ENCODE measurements around the gene CCDC150. TPM values are rescaled to one million over a fixed set of nuclear protein-coding genes. Genes with fewer than 3 reads are reported as not detected.

CCDC150 gene
- total RNA-seq, 2 experiments from 2014 or later = 10.4 to 13.8 TPM

- no peak overlapping the region for H3K27ac Mint-ChIP-seq
- DNase-seq = no peak
- ChIA-PET CTCF (interaction anchor here (3.0 kb wide), 1 partner anchor 8 kb away, joined by 19 read pairs; no protein-coding TSS in a partner anchor), POLR2A (no interaction called here)
- no peaks in the 10 kb centered on the region for H3K4me1 Mint-ChIP-seq (ENCODE audit: low read depth)
- H3K9me3 Mint-ChIP-seq = peaks cover 10% of the 10 kb centered on the region
- no peak for TF ChIP-seq CTCF (IDR thresholded peaks at IDR 0.05)
- no peak overlapping the region for H3K4me3 Mint-ChIP-seq
- H3K27me3 Mint-ChIP-seq = no peaks in the 10 kb centered on the region
- peaks cover 11% of the 10 kb centered on the region for H3K36me3 Mint-ChIP-seq (ENCODE audit: low read depth)
- intact Hi-C loops (cut with micrococcal nuclease) = no loop called here
- ATAC-seq = no peak
These were observed 103.2 kb downstream of the CCDC150 start for GRCh38 chr2:196742685-196743084.

DNA sequence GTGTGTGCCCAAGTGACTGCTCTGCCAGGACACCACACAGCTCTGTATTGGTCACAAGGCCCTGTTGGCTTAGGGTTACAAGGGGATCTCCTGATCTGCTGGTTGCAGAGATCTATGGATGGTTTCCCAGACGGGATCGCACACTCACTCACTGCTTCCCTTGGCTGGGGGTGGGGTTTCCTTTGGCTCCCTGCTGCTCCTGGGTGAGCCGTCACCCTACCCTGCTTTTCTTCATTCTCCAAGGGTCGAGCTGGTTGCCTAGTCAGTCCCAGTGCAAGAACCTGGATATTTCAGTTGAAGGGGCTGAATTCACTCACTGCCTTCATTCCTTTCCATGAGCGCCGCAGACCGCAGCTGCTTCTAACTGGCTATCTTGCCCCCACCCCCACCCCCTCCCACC, 103.7 kb downstream of the CCDC150 start:
- intact Hi-C loops (cut with micrococcal nuclease) = no loop called here
- Mint-ChIP-seq H3K27me3 (no peaks in the 10 kb centered on the region), H3K4me1 (ENCODE audit: low read depth) (no peaks in the 10 kb centered on the region), H3K9me3 (peaks cover 10% of the 10 kb centered on the region), H3K4me3 (no peak overlapping the region), H3K36me3 (ENCODE audit: low read depth) (peaks cover 7% of the 10 kb centered on the region), H3K27ac (no peak overlapping the region)
- ChIA-PET POLR2A (no interaction called here), CTCF (interaction anchor here (3.0 kb wide), 1 partner anchor 8 kb away, joined by 19 read pairs; no protein-coding TSS in a partner anchor)
- no peak for TF ChIP-seq CTCF (IDR thresholded peaks at IDR 0.05)
- no peak for DNase-seq
- ATAC-seq = no peak

DNA sequence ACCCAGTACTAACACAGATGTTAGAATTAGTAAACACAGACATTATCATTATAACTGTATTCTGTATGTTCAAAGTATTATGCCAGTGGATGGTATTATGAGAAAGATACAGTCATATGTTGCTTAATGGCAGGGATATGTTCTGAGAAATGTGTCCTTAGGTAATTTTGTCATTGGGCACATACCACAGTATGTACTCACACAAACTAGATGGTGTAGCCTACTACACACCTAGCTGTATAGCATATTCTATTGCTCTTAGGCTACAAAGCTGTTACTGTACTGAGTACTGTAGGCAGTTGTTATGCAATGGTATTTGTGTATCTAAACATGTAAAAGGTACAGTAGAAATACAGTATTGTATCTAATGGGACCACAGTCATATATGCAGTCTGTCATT, 106.2 kb downstream of the CCDC150 start:
- intact Hi-C loops (cut with micrococcal nuclease) = no loop called here
- H3K27me3 Mint-ChIP-seq = no peaks in the 10 kb centered on the region
- TF ChIP-seq CTCF (IDR thresholded peaks at IDR 0.05) = no peak
- no peak overlapping the region for H3K4me3 Mint-ChIP-seq
- POLR2A ChIA-PET = no interaction called here
- H3K27ac Mint-ChIP-seq = no peak overlapping the region
- H3K9me3 Mint-ChIP-seq = no peaks in the 10 kb centered on the region
- ATAC-seq (no peak), DNase-seq (no peak)
- no peaks in the 10 kb centered on the region for H3K4me1 Mint-ChIP-seq (ENCODE audit: low read depth)
- CTCF ChIA-PET = no interaction called here
- H3K36me3 Mint-ChIP-seq (ENCODE audit: low read depth) = peaks cover 3% of the 10 kb centered on the region

DNA sequence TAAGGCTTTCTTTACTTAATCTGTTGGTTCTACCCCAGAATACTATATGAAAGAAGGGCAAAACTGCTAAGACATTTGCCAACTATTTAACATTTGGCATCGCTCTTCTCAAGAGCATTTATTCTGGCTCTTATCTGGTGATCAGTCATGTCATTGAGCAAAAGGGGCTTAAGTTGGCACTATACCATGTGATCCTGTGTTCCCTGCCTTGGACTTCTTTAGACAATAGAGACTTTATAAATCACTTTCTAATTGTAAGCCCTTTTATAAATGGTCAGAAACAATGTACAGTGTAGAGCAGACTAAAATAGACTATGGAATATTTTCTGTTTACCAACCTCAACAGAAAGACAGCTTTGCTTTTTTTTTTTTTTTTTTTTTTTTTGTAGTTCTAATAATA, 107.9 kb downstream of the CCDC150 start:
- Mint-ChIP-seq H3K27ac (no peak overlapping the region), H3K4me3 (no peak overlapping the region), H3K36me3 (ENCODE audit: low read depth) (no peaks in the 10 kb centered on the region), H3K27me3 (no peaks in the 10 kb centered on the region), H3K4me1 (ENCODE audit: low read depth) (no peaks in the 10 kb centered on the region), H3K9me3 (no peaks in the 10 kb centered on the region)
- intact Hi-C loops (cut with micrococcal nuclease) = no loop called here
- CTCF ChIA-PET = no interaction called here
- ATAC-seq (no peak), DNase-seq (no peak)
- no peak for TF ChIP-seq CTCF (IDR thresholded peaks at IDR 0.05)
- POLR2A ChIA-PET = no interaction called here

GRCh38 chr2:196748123-196748522, 108.6 kb downstream of the CCDC150 start:
- H3K27me3 Mint-ChIP-seq = no peaks in the 10 kb centered on the region
- POLR2A ChIA-PET = no interaction called here

More at GRCh38 chr2:196748123-196748522, 108.6 kb downstream of the CCDC150 start:
- DNase-seq (no peak), ATAC-seq (no peak)
- H3K4me1 Mint-ChIP-seq (ENCODE audit: low read depth) = no peaks in the 10 kb centered on the region
- CTCF ChIA-PET = interaction anchor here (0.8 to 1.1 kb wide), 2 partner anchors 18 to 450 kb away, joined by 3 to 4 read pairs; no protein-coding TSS in a partner anchor
- intact Hi-C loops (cut with micrococcal nuclease) = no loop called here
- TF ChIP-seq CTCF (IDR thresholded peaks at IDR 0.05) = no peak
- H3K4me3 Mint-ChIP-seq = no peak overlapping the region
- no peaks in the 10 kb centered on the region for H3K36me3 Mint-ChIP-seq (ENCODE audit: low read depth)
- H3K27ac Mint-ChIP-seq = no peak overlapping the region
- H3K9me3 Mint-ChIP-seq = no peaks in the 10 kb centered on the region

Data from activated CD8-positive, alpha-beta T cell treated with anti-CD3 and anti-CD28 coated beads for 36 hours (primary cell).